HG03520 (cell line): ENCODE results near the gene CTU1.

Source experiments
- ATAC-seq: cut with Tn5 transposase; IDR thresholded peaks from one replicate; pipeline ENCODE4 v1.9.1; 2021; ENCODE audit warnings: mild to moderate bottlenecking, moderate library complexity; ENCODE audit not compliant: unreplicated experiment

Gene CTU1

GRCh38 chr19:51107406-51108065 is 673 bp downstream of the CTU1 start:
- no peak for ATAC-seq

GRCh38 chr19:51103926-51104341 is 4.3 kb downstream of the CTU1 start:
- no peak for ATAC-seq

DNA sequence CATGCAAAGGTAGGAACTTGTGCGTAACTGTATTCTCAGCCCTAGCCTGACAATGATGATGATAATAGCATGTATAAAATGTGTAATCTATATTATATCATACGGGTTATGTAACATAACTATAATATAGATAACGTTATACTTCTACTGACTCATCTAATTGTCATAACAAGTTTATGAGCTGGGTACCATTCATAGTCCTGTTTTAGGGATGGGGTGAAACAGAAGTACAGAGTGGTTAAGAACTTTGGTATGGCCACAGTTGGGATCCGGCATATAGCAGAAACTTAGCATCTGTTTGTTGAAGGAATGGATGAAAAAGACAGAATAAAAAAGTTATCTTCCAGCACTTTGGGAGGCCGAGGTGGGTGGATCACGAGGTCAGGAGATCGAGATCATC is 5.2 kb downstream of the CTU1 start:
- ATAC-seq, result no peak

GRCh38 chr19:51101171-51101865 is 6.9 kb downstream of the CTU1 start:
- ATAC-seq, result no peak

GRCh38 chr19:51100601-51101000 is 7.6 kb downstream of the CTU1 start:
- no peak for ATAC-seq

DNA sequence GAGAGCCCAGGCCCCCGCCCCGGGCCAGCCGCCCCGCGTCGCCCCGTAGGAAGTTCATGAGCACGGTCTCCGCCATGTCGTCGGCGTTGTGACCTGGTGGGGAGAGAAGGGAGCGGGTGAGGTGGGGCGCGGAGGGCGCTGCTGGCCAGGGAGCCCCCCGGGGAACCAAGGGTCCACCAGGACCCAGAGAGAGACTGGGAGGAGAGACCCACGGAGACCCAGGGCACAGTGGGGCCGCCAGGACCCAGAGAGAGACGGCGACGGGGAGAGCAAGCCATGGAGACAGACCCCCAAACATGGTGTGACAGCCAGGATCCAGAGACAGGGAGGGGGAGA is 9.2 kb downstream of the CTU1 start:
- ATAC-seq, result no peak

DNA sequence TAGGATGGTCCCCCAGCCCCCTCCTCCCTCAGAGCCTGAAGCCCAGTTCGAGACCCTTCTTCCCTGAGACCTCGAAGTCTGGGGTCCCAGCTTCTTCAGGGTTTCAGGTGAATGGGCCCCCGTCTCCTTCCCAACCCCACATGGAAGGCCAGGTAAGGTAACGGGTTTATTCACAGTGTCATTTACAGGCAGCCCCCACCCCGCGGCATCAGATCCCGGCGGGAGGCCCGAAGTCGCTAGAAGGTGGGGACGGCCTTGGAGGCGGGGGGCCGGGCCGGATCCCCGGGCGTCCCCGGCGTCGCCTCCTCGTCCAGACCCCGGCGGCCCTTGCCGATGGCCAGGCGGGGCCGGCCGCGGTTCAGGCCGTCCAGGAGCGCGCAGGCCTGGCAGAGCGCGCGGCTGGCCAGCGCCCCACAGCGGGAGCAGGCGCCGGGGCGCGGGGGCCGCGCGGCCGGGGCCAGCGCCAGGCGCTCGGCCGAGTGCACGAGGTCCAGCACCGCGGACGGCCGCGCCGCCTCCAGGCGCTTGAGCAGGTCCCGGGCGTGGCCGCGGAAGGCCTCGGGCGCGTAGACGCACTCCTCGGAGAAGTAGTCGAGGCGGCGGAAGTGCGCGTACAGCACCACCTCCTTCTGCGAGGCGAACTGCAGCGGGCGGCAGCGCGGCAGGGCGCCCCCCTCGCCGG is 9.7 kb downstream of the CTU1 start:
- ATAC-seq, result no peak

- ATAC-seq, result no peak
Measured at GRCh38 chr19:51097796-51098195, 10.4 kb downstream of the CTU1 start.

DNA sequence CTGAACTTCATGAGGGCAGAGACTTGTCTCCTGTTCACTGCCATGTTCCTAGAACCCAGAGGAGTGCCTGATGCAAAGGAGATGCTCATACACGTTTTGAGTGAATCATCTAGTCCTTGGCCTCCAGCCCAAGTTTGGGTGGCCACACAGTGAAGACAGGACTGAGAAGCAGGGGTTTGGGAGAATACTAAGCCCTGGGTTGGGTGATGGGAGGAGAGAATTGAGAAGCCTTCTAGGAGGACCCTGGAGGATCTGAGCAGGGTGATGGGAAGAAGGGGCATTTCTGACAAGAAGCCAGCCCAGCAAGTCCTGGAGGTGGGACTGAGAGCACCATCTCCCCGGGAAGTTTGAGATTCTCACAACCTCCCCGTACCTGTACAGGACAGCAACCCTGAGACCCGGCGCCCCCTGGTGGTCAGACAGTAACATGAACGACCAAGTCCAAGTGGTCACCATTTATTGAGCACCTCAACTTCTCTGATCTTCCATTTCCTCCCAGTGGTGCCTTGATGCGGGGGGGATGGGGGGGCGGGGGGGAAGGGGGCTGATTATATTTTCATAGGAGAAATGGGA is 11.0 kb downstream of the CTU1 start:
- ATAC-seq, result no peak

DNA sequence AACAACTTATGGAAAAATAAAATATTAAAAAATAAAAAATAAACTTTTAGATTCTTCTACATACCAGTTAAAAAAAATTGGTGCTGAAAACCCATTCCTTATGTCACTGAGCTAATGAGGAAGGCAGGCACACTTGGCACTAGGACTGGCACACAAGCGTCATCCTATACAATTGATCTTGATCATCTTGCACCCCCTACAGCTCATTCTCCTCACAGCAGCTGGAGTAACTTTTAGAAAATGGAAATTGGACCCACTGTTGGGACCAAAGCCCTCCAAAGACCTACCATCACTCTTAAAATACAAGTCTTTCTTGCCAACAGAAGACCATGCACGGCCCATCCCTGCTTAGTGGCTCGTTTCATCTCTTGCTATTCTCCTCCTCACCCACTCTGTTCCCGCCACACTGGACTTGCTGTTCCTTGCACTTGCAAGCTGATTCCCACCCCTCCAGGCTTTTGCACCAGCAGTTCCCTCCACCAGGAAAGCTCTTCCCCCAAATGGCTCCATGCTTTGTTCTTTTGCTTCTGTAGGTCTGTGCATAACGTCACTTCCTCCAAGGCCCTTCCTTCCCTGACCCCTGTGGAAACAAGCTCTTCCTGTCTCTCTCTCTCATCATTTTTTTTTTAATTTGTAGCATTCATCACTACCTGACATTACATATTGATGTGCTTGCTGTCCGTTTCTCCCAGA is 11.6 kb downstream of the CTU1 start:
- ATAC-seq, result no peak

GRCh38 chr19:51094696-51095279 is 13.4 kb downstream of the CTU1 start:
- no peak for ATAC-seq

DNA sequence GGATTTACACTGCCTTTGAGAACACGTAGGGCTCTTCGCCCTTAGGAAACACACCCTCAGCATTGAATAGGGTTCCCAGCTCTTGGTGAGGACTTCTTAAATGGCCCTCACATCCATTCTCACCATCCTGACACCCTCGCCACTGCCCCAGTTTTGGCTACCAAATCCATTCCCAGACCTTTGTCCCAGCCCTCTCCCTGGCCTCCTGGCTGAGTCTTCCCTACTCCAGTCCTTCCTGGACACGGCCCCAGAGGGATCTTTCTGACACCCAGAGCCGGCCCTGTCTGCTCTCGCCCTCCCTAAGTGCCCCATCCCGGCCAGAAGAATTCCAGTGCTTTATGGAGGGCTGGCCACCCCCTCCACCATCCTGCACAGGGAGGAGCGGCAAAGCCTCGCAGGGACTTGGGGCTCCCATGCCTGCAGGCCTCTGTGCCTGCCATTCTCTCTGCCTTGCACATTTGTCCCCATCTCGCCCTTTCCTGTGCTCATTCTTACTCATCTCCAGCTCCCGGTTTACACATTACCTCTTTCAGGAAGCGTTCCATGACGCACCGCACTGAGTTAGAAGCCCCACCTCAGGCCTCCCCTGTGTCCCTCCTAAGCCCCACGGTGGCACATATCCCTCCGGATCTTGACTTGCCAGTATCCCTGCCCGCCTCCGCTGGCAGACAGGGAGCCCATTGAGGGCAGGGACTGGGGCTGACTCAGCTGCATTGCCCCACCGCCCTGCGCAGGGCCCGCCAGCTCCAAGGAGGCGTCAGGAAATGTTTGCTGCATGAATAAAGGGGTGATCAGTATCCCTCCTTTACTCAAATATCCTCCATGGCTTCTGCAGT is 14.5 kb downstream of the CTU1 start:
- no peak for ATAC-seq

- ATAC-seq, result no peak
Measured at GRCh38 chr19:51093101-51093500, 15.1 kb downstream of the CTU1 start.

GRCh38 chr19:51091895-51092873 is 16.0 kb downstream of the CTU1 start:
- ATAC-seq, result no peak

- ATAC-seq, result no peak
Measured at GRCh38 chr19:51091126-51091525, 17.1 kb downstream of the CTU1 start.

DNA sequence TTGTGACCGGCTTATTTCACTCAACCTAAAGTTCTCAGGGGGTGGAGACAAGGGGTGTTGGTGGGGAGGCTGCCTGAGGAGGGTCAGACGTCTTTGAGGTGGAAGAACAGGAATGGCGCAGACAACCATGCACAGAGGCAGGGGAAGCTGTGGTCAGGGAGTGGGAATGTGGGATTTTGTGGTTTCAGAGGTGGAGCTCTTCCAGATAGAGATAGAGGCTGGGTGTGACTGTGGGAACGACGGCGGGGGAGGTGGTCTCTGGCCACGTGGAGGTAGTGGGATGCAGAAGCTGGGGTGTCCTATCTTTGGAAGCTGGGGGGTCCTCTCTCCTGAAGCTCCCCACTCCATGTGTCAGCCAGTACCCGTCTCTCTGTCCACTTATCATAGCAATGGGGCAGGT is 17.7 kb downstream of the CTU1 start:
- ATAC-seq, result no peak

DNA sequence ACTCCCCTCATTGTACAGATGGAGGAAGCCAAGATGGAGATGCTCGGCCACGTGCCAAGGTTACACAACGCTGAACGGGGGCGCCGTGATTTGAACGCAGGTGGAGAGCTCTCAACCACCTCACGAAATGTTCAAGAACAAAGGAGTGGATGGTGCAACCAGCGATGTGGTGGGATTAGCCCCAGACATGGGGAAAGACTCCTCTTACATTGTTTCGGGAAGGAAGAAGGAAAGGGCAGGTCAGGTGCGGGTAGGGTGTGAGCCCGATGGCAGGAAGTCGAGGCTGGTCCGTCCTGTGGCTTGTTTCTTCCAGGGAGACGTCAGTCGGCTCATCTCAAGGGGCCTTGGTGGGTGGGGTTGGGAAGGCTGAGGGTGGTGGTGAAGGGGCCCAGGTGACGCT is 18.4 kb downstream of the CTU1 start:
- ATAC-seq, result no peak

DNA sequence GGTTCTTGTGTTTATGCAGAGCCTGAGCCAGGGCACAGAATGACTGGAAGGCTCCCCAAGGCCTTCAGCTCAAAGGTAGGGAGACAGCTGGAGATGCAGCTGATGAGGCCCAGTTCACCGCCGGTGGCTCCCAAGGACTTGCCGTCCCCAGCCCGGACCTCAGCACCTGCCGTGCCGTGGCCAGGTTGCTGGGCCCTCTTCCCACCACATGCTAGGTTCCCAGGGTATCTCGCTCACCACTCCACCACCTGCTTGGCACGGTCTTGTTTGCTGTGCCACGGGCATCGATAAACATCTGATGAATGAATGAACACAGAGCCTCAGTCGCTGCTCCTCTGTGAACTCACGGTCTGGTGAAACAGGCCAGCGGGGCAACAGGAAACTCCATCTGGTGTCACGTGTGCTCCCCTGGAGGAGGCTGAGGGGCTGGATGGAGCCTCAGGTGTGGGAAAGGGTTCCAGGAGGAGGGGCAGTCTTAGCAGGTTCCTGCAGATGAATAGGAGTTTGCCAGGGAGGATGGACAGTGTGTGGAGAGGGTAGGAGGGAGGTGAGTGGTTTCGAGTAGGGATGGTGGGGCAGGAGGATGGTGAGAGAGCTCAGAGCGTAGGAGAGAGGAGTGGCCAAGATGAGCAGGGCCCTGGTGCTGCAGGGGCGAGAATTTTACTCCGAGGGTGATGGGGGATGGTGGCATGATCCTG is 21.9 kb downstream of the CTU1 start:
- no peak for ATAC-seq
